GM21423 (cell line): ENCODE data around the gene PPP4R1.

Source experiments
- ATAC-seq: cut with Tn5 transposase; IDR thresholded peaks from one replicate; pipeline ENCODE4 v1.9.1; 2021; ENCODE audit warnings: mild to moderate bottlenecking, moderate library complexity; ENCODE audit not compliant: unreplicated experiment

Gene PPP4R1

DNA sequence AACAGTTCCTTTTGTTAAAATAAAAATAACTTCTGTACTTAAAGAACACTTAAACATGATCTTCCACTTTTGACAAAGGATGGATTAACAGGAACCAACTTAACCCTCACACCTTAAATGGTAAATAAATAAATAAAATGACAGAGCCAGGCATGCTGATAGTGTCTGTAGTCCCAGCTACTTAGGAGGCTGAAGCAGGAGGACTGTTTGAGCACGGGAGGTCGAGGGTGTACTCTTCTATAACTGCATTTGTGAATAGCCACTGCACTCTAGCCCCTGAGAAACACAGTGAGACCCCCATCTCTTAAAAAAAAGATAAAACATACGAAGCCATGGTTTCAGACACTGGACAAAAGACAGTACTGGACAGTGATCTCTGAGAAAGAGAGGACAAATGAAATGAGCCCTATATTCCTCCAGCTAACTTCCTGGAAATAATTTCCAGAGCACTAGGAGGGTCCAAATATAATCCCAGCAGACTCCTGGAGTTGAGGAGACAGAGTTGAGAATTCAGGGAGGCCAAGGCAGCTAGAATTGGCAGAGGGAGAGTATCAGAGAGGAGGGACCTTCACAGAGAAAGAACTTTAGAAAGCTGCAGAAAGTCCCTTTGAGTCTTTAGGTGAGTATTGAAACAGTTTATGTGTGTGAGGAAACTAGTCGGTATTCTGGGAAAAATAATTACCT, 17.4 kb downstream of the PPP4R1 start:
- ATAC-seq = no peak

DNA sequence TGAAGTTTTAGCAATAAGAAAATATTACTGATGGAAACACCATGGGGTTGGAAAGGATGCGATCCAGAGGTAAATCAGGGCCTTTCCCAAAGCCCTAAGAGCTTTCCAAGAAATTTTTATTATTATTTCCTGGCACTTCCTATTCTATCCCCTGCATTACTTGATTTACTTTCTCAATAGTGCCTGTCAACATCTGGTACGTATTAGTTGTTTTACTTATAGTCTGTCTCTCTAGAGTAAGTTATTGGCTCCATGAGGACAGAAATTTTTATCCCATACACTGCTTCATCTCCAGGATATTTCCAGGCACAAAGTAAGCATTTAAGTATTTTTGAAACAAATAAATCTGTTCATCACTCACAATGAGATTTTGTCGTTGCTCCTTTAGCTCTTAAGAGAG, 18.1 kb downstream of the PPP4R1 start:
- no peak for ATAC-seq

DNA sequence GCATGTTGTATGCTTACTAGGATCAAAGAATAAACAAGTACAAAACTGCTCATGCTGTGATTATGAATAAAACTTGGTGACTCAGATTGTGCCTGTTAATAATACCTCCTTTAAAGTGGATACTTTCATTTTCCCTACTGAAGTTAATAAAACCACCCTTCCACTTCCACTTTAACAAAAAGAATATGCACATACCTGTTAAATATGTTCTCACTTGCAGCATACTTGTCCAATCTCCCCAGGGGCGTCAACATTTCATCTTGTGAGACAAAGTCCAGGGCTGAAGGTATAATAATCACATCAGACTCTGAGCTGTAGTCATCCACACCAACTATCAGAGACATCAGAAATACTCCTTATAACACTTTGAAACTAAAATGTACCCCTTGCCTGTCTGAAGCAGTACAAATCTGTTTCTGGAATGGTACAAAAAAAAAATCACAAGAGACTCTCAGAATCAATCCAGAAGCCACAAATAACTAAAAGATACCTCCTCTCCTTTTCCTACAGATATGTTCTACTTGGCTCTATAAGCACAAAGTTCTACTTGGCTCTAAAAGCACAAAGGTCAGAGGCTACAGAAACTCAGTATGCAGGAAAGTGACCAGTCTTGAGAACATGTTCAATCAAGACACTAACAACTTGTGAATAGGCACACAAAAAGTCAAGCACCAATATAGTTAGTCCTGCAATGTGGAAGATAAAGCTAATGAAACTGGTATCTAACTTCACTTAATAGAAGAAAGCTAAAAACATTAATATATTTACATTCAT, 19.3 kb downstream of the PPP4R1 start:
- ATAC-seq = no peak

DNA sequence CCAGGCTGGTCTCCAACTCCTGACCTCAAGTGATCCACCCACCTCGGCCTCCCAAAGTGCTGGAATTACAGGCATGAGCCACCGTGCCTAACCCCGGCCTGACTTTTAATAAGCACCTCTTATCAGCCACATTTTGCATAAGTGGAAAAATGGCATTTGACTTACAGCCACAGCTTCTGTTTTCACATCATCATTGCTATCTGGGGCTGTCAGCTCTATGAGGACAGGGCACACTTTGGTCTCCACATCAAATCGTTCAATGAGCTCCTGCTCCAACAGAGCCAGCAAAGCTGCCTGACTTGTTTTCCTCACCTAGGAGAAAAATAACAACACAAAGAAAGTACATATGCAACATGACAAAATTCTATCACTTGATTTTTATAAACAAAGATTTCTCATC, 26.4 kb downstream of the PPP4R1 start:
- ATAC-seq = no peak

DNA sequence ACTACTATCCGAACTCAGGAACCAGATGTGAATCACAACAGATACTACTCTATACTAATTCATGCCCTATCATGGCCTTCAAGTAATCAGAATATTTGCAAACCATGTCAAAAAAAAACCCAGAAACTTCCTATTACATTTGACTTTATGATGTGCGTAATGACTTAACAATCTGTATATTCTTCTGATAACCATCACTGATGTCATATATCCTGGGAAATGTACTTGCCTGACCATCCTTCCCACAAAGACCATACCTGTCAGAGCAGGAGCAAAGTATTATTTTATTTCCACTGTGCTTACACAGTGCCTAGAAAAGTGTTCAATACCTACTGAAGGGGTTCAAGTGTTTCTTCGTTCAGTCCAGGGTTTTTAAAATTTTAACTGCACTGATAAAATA, 27.5 kb downstream of the PPP4R1 start:
- no peak for ATAC-seq

DNA sequence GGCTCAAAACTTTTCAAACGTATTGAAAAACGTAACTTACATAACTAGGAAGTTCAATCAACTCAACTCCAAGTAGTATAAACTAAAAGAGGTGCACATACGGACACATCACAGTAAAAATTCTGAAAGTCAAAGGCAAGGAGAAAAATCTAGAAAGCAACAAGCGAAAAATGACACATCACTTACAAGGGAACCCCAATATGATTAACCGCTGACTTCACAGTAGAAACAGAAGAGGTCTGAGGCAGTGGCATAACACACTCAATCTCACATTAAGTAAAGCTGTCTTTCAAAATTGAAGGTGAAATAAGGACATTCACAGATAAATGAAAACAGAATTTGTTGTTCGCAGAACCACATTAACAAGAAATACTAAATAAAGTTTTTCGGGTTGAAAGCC, 32.7 kb downstream of the PPP4R1 start:
- ATAC-seq = no peak

DNA sequence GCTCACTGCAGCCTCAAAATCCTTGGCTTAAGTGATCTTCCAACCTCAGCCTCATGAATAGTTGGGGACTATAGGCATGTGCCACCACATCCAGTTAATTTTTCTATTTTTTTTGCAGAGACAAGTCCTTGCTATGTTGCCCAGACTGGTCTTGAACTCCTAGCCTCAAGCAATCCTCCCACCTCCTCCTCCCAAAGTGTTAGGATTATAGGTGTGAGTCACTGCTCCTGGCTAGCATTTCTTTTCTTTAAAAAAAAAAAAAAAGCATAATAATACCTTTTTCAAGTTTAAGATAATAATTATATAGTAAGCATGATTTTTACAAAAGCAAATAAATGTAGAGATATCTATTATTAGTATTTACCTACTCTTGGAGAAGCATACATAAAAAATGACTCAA, 36.1 kb downstream of the PPP4R1 start:
- no peak for ATAC-seq

DNA sequence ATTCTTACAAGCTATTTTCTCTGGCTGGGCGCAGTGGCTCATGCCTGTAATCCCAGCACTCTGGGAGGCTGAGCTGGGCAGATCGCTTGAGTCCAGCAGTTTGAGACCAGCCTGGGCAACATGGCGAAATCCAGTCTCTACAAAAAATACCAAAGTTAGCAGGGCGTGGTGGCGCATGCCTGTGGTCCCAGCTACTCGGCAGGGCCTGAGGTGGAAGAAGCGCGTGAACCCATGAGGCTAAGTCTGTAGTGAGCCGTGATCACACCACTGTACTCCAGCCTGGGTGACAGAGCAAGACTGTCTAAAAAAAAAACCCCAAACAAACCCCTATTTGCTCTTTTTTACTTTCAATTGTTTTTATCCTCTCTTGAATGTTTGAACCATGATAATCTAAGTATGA, 37.0 kb downstream of the PPP4R1 start:
- ATAC-seq = no peak

DNA sequence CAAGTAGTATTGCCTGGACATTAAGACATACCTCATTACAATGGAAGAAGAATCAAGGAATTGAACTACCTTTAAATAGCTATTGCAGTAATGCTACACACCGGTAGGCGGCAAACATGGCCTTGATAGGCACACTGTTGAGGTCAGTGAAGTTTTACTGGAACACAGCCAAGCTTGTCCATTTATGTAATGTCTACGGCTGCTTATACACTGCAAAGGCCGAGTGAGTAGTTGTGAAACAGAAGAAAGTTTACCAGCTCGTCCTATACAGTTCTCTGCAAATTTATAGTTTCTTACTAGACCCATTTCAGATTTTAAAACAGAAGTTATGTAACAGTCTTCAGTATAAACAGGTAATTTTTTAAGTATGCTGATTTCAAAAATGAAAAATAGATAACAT, 38.8 kb downstream of the PPP4R1 start:
- ATAC-seq = peak; percentile 72

DNA sequence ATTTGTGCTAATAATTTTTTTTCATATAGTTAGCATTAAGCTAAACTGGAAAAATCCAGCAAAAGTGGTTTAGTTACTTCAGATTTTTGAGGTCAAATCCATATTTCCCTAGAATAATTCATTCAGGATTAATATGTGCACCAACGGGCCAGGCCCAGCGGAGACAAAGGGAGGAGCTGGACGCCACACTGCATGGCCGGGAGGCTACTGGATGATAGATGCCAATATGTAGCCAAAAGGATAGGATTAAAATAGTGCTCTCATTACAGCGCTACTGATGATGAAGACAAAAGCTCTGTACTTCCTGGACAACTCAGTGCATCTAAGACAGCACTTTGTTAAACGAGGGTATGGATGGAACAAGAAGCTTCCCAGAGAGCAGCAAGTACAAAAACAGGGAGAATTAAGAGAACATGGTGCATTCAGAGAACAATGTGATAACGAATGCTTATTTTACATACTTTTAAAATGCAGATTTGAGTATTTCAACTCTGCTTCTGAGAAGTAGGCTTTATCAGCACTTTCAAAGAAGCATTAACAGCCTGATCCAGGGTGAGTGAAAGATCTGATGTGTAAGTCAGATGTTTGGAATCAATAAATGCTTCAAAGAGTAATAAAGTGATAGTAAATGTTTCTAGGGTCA, 39.8 kb downstream of the PPP4R1 start:
- no peak for ATAC-seq

DNA sequence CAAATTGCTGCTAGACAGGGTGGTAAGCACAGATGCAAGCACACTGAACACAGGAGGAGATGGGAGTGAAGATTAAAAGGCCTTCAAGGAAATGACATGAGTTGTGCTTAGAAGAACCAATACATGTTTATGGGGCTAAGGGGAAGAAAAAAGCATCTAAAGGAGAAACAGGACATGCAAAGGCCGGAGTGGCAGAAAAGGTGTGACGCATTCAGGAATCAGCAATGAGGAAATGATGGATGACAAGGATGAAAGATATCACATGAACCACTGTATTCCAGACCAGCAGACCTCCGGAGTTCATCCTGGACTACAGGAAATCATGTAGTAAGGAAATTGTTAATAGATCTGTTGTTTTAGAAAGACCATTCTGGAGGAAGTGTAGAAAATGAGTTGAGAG, 42.8 kb downstream of the PPP4R1 start:
- no peak for ATAC-seq

DNA sequence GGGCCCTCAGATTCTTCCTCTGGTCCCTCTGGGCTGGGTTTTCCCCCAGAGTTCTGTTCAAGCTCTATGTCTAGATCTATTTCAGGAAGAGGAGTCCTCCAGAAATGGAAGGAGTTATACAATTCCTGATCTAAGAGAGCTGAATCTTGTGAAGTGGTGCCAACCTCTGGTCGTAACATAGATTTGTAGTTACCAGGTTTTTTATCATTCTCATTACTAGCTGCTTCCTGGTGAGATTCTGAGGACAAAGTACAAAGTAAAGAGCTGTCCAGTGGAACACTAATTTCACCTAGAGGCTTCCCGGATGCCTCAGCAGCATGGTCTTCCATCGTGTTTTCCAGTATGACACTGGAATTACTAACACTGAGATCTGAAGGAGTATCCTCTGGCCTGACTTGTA, 44.1 kb downstream of the PPP4R1 start:
- ATAC-seq = no peak

DNA sequence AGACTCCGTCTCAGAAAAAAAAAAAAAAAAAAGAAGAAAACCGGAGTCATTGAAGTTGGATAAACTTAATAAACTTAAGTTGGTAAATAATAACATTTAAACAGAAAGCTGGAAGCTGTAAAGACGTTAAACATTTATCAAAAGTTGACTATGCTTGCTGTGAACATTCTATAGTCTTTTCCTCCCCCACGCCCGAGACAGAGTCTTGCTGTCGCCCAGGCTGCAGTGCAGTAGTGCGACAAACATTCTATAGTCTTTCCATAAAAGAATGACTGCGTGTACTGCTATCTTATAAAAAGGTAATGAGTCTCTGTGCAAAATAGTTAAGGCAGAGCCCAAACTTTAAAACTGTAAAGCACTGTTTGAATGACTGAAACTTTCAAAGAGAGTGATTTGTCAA, 45.2 kb downstream of the PPP4R1 start:
- no peak for ATAC-seq

DNA sequence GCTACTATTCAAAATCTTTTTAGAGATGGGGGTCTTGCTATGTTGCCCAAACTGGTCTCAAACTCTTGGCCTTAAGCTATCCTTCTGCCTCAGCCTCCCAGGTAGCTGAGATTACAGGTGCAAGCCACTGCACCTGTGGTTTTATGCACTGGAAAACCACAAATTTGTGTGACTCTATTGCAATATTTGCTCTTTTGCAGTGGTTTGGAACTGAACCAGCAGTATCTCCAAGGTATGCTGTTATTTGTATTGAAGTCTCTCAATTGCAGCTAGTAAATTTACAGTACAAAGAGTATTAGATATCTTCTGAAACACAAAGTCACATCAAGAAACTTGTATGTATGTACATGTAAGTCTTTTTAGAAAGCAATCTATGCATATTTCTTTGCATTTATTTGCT, 46.2 kb downstream of the PPP4R1 start:
- ATAC-seq = no peak

DNA sequence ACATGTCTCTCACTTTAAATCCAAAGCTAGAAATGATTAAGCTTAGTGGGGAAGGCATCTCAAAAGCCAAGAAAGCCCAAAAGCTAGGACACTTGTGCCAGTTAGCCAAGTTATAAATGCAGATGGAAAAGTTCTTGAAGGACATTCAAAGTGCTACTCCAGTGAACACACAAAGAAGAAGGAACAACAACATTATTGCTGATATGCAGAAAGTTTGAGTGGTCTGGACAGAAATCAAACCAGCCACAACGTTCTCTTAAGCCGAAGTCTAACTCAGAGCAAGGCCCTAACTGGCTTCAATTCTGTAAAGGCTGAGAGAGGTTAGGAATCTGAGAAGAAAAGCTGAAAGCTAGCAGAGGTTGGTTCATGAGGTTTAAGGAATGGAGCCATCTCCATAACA, 49.0 kb downstream of the PPP4R1 start:
- no peak for ATAC-seq

DNA sequence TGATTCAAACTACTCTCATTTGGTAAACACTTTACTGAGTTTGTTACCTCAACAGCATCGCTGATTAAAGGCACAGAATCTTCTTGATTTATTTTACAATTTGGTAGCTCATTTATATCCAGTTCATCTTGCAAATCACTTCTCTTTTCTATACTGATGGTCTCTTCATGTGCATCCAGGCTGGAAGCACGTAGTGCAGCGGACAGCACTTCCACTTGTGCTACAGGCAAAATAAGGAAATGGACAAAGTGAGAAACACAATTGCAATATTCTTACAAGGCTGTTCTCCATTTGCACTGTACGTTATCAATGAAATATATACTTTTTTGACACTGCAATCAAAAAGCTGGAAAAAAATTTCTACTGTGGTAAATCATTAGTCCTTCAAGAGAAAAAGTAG, 51.0 kb downstream of the PPP4R1 start:
- no peak for ATAC-seq

DNA sequence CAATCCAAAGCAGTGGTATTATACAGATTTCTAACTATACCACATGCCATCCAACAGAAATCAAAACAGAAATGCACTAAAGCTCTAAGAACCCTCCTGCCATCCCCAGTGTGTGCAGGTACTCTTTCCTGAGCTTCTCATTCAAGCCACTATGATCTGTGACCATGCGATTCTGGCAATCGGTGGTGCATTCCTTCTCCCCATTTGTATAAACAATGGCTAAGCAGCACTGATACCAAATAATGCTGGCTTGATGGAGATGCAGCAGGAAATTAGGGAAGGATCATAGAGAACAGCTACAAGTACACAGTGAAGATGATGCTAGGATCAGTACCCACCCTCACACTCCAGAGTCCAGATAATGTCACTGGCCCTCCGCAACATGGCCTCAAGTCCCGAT, 51.8 kb downstream of the PPP4R1 start:
- ATAC-seq = no peak

DNA sequence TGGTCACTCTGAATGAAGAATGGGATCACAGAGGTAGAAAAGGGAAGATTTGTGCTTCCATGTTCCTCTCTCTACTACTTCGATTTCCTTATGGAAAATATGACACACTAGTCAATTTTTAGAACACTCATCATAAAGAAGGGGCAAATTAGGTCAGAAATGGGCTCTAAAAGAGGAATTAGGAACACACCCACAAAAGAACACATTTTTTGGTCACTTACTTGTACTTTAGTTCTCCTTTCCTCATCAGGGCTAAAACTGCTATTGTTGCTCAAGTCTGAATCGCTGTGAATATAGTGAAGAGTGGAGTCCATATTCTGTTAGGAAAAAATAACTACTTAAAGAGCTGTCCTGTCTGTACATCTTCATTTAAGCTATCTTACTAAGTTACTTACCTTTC, 52.6 kb downstream of the PPP4R1 start:
- ATAC-seq = no peak

DNA sequence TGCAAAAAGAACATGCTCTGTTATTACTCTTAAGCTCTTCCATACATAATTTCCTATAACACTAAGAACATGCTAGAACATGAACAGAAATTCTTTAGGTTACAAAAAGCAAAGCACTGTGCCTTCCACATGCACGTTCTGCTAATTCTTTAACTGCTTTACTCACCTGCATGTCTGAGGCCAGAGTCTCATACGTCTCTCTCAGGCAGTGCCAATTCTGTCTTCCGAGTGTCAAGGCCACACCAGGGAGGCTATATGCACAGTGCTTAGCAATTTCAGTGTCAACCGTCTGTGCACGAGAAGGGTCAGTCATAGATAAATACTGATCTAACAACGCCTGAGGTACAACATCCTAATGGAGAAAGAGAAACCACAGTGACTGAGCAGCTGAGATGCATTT, 55.1 kb downstream of the PPP4R1 start:
- ATAC-seq = no peak

DNA sequence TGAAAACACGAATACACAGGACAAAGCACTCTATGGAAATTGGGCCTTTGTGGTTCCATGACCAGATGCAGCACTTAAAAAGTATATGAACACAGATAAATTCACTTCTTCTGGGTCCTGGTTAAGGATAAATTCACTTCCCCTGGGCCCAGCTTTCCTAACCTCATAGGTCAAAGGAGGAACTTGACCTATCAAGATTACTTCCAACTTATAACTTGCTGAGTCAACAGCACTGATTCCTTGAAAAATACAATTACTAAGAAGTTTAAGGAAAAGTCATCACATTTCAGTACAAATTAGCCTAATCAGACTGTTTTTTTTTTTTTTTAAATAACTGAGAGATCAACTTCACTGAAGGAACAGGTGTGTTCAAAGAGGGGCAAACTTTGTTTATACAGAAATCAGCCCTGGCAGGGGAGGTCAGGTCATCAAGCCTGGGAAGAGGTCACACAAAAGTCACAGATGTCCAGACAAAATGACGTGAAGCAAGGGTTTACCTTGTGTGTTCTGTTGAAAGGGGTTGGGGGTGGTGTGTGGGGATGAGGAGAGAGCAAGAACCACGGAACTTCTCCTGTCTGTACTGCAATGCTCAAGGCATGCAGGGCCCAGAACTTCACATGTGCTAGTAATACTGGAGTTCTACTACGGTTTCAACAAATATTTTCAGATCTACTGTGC, 55.8 kb downstream of the PPP4R1 start:
- ATAC-seq = no peak

DNA sequence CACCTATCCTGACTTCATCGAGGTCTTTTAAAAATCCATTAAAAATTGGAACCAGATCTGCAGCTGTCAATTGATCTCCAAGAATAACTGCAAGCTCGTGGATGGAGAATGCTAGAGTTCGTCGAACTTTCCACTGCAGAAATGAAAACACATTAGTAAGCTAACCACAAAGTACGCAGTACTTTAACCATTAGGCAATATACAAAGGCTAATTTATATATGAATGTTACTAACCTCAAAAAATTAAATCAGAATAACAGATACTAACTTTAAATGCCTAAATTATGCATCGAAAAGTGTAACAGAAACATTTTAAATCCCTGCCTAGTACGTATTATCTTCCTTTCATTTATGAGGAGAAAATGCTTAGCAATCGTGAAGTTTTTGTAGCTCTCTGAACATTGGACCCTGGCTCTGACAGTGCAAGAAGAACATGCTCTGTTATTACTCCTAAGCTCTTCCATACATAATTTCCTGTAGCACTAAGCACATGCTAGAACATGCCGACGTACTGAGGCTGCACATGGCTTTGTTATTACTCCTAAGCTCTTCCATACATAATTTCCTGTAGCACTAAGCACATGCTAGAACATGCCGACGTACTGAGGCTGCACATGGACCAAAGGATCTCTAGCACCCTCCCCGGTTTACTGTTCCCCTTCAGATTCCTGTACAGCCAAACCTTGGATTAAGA, 57.0 kb downstream of the PPP4R1 start:
- no peak for ATAC-seq
